IPS-11a (cell line): ENCODE measurements around the gene ELMO3.

Source experiments
- H3K4me3 ChIP-seq: one replicate; pipeline ENCODE4 v1.5.1; 2013; ENCODE audit warnings: low read depth, low read length, control low read depth

The ELMO3 gene

DNA sequence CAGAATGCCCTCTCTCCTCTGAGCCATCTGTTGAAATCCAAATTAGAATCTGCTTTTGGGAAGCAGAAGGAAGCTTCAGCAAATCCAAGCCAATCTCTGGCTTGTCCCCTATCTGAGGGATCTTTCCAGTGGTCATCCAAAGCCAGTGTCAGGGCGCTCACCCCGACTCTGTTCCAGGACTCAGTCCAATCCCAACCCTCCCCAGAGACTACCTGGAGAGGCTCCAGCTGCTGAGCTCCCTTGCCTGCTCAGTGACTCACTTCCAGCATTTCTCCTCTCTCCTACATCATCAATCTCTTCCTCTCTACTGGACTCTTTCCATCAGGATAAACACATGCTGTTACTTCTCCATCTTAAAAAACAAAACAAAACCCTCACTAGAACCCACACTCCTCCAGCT is 17.6 kb upstream of the ELMO3 start:
- H3K4me3 ChIP-seq = no peak overlapping the region

- H3K4me3 ChIP-seq = no peak overlapping the region
Measured at GRCh38 chr16:67182288-67182687, 16.6 kb upstream of the ELMO3 start.

DNA sequence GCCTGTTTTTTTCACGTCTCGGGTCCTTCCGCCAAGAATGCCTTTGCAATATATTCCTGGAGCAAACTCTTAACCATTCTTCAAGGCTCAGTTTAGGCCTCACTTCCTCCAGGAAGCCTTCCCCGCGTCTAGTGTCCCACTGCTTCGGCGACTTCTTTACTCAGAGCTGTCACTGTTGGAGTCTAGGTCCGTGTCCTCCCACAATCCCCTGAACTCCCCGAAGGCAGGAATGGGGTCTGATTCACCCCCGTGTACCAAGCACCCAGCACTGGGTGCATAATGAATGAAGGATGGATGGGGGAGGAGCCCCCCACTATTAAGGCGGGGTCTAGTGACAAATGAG is 15.7 kb upstream of the ELMO3 start:
- H3K4me3 ChIP-seq = peak overlapping the region; percentile 95

- peak within 1 kb of the TSS; percentile 95 for H3K4me3 ChIP-seq
Measured at GRCh38 chr16:67183627-67184452, 15.1 kb upstream of the ELMO3 start, which contains the start of gene MATCAP1. Gene MATCAP1, minus strand, starts transcription at chr16:67183963. Its CDS starts 3,353 bp downstream, at chr16:67180610.

DNA sequence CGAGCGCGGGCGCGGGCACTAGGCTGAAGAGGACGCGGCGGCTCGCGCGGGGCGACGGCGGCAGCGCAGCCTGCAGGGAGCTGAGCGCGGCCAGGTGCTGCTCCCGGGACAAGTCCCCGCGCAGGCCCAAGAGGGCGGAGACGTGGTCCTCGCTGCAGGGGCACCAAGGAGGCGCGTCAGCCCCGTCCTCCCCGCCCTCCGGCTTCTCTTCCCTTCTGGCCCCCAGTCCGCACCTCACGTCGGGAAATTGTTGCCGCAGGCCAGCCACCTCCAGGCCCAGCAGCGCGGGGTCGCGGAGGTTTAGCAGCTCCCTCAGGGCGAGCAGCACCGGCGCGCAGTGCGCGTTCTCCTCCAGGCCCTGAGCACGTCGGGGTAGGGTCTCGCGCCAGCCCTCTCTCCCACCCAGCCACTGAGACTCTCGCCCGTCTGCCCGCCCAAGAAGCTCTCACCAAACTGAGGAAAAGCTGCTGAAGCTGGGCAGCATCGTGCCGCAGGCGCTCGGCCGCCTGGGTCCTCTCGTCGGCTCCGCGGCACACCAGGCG is 14.4 kb upstream of the ELMO3 start:
- H3K4me3 ChIP-seq = peak overlapping the region; percentile 95

- H3K4me3 ChIP-seq = peak overlapping the region; percentile 95
Measured at GRCh38 chr16:67184995-67185650, 13.8 kb upstream of the ELMO3 start.

DNA sequence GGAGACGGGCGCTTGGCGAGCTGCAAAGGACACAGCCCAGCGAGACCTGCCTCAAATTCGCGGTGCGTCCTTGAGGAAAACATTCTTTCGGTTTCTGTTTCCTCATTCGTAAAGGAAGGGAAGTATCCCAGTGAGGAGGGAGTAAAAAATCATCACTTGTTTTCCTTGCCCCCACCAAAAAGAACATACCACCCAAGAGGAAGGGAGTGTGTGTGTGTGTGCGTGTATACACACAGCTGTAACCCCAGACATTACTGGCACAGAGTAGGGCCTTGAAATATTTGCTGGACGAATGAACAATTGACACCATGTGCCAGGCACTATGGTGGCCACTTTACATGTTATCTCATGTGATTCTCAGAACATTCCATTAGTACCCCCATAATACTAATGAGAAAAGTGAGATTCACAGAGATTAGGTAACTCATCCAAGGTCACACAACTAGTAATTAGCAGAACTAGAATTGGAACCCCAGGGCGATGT is 13.2 kb upstream of the ELMO3 start:
- H3K4me3 ChIP-seq = no peak overlapping the region

GRCh38 chr16:67186550-67186950 is 12.4 kb upstream of the ELMO3 start:
- no peak overlapping the region for H3K4me3 ChIP-seq

- no peak overlapping the region for H3K4me3 ChIP-seq
Measured at GRCh38 chr16:67187175-67187890, 11.6 kb upstream of the ELMO3 start.

- H3K4me3 ChIP-seq = no peak overlapping the region
Measured at GRCh38 chr16:67188323-67188722, 10.6 kb upstream of the ELMO3 start.

DNA sequence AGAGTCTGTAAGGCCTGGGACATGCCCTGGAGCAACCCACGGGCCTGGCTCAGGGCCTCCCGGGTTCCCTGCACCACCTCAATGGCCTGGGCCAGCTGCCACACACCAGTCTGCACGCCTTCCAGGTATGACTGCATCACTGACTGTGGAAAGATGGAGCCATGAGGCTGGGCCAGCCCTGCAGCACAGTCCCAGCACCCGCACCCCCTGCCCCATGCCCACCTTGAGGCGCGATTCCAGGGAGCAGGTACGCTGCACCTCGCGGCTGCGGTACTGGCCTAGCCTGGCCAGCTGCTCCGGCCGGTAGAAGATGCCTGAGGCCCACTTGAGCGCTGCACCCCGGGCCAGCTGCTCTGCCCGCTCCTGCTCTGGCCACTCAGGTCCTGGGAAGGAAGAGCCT is 10.1 kb upstream of the ELMO3 start:
- H3K4me3 ChIP-seq = no peak overlapping the region

DNA sequence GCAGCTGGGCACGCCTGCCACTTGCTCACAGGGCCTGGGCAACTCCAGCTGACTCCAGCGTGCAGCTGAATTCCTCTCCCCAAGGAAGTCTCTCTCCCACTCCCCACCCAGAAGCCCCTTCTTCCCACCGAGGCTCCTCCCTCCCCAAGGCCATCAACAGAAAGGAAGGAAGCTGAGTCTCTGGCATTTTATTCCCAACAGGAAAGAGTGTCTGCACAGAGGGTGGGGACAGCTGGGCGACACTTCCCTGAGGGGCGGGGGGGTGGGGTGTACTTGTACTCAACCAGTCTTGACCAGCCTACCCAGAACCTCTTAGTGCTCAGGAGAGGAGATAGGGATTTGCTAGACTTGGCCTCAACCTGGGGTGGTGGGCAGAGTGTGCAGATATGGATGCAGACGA is 8.9 kb upstream of the ELMO3 start, which contains the start of gene EXOC3L1:
EXOC3L1 (minus strand) TSS at position 96 of the 400 bp plus-strand sequence. CDS start 460 bp downstream, outside the sequence.
- no peak within 1 kb of the TSS for H3K4me3 ChIP-seq

DNA sequence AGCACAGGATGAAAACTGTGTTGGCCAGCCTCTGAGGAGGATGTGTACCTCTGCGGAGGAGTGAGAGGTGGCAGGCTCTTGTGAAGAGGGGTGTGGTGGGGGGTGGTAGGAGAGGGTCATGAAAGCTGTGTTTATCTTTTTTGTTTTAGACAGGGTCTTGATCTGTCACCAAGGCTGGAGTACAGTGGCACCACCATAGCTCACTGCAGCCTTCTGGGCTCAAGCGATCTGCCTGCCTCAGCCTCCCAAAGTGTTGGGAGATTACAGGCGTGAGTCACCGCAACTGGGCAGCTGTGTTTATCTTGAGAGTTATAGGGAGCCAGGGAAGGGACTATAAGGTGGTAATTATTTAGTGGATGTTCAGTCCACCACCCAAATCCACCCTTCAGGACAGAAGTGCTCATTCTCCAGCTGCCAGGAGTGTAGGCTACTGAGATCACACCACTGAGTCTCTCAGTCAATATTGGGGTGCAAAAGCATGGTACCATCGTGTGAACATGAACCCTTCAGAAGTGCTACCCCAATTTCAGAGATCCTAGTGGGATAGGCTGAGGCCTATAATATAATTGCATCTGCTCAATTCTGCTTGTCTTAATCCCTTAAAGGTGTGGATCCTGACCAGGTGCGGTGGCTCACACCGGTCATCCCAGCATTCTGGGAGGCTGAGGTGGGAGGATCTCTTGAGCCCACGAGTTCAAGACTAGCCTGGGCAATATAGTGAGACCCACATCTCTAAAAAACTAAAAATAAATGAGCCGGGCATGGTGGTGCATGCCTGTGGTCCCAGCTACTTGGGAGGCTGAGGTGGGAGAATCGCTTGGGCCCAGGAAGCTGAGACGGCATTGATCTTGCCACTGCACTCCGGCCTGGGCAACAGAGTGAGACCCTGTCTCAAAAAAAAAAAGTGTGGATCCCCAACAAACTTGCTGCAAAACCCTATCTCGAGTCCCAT is 8.2 kb upstream of the ELMO3 start:
- H3K4me3 ChIP-seq = no peak overlapping the region

- H3K4me3 ChIP-seq = no peak overlapping the region
Measured at GRCh38 chr16:67191411-67191994, 7.4 kb upstream of the ELMO3 start.

GRCh38 chr16:67191995-67192681 is 6.8 kb upstream of the ELMO3 start, which contains the start of gene E2F4:
Gene E2F4, plus strand, starts transcription at chr16:67192155. Its CDS starts 73 bp downstream, at chr16:67192228.
- peak within 1 kb of the TSS; percentile 100 for H3K4me3 ChIP-seq

GRCh38 chr16:67192781-67193361 is 6.1 kb upstream of the ELMO3 start:
- H3K4me3 ChIP-seq = peak overlapping the region; percentile 100

DNA sequence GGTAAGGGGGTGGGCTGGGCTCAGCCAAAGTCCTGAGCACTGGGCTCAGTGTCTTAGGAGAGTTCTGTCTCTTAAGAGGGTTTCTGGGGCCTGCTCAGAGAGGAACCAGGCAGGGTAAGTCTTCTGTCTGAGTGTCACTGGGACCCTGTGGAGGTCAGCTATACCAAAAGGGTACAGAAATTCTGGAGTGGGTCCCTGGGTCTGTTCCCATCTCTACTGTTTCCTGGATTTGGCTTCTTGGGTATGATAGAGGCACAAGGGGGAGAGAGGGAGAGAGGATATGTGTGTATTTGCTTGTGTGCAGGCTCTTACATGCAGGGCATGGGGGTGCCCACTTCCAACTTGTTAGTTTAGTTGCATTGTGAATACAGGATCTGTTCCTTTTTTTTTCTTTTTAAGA is 5.4 kb upstream of the ELMO3 start:
- H3K4me3 ChIP-seq = no peak overlapping the region

DNA sequence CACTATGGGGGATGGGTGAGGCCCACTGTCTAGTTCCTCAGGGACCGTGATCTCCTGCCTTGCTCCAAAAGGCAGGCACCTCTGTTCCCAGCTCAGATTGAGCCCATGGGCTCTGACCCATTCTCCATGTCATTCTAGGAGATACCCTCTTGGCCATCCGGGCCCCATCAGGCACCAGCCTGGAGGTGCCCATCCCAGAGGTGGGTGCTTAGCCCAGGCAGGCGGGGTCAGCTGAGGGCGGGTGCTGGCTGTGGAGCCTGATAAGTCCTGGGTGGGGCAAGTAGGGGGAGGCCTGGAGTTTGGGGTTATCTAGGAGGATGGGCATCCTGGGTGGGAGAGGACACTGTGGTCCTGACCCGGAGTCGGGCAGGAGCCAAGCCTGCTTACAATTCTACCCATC is 4.7 kb upstream of the ELMO3 start:
- H3K4me3 ChIP-seq = no peak overlapping the region

DNA sequence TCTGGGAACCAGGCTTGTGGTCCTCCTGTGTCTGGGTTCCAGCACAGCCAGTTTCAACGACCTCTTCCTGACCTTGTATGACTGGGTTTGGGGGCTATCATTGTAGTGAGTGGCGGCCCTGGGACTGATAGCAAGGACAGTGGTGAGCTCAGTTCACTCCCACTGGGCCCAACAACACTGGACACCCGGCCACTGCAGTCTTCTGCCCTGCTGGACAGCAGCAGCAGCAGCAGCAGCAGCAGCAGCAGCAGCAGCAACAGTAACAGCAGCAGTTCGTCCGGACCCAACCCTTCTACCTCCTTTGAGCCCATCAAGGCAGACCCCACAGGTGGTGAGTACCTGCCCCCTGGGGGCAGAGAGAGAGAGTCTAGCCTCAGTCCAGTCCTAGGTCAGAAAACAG is 3.3 kb upstream of the ELMO3 start:
- no peak overlapping the region for H3K4me3 ChIP-seq
